ENCODE measurements around the gene TUBE1.

Gene TUBE1

GRCh38 chr6:112039431-112039770, 47.9 kb downstream of the TUBE1 start:
- no peak for DNase-seq
- in situ Hi-C loops (cut with HindIII; ENCODE audit: low pct_ligation_motif_present, low pct_unique_long_range_greater_than_20kb, low sequenced_read_pairs): loop anchor here (10.0 kb wide), 1 partner anchor 335 kb away; no protein-coding TSS in a partner anchor

DNA sequence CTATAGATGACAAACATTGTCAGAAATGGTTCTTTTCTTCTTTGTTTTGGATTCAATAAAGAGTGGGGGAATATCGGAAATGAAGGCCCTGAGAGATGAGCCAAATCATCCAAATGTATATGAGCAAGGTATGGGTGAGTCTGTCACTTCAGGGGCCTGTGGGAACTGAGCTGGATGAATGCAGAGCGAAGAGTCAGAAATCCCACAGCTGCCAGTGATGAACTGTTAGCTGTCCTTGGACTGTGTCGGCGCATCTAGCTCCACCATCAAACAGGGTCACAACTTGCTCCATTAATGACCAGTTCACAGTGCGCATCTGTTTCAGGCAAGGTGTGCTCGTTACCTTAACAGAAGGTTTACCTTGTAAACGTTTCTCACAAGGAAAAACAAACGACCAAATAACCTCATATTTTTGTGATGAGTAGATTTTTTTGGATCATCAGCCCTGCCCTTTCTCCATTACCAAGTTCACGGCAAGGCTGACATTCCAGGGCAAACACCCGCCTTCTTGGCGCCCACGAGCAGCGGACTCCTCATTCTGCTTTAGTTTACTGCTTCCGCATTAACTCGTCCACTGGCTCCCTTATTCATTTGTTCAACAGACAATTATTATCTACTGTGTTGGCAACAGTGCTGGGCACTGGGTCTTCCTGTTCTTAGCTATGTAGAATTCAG, 48.4 kb downstream of the TUBE1 start:
- in situ Hi-C loops (cut with HindIII; ENCODE audit: low pct_ligation_motif_present, low pct_unique_long_range_greater_than_20kb, low sequenced_read_pairs): loop anchor here (10.0 kb wide), 1 partner anchor 334 kb away; no protein-coding TSS in a partner anchor
- DNase-seq: no peak

GRCh38 chr6:112038268-112038667, 49.0 kb downstream of the TUBE1 start:
- peak; percentile 13 for DNase-seq
- in situ Hi-C loops (cut with HindIII; ENCODE audit: low pct_ligation_motif_present, low pct_unique_long_range_greater_than_20kb, low sequenced_read_pairs): loop anchor here (10.0 kb wide), 1 partner anchor 333 kb away; no protein-coding TSS in a partner anchor

GRCh38 chr6:112037783-112038216, 49.5 kb downstream of the TUBE1 start:
- in situ Hi-C loops (cut with HindIII; ENCODE audit: low pct_ligation_motif_present, low pct_unique_long_range_greater_than_20kb, low sequenced_read_pairs): loop anchor here (10.0 kb wide), 1 partner anchor 333 kb away; no protein-coding TSS in a partner anchor
- peak; percentile 90 for DNase-seq

DNA sequence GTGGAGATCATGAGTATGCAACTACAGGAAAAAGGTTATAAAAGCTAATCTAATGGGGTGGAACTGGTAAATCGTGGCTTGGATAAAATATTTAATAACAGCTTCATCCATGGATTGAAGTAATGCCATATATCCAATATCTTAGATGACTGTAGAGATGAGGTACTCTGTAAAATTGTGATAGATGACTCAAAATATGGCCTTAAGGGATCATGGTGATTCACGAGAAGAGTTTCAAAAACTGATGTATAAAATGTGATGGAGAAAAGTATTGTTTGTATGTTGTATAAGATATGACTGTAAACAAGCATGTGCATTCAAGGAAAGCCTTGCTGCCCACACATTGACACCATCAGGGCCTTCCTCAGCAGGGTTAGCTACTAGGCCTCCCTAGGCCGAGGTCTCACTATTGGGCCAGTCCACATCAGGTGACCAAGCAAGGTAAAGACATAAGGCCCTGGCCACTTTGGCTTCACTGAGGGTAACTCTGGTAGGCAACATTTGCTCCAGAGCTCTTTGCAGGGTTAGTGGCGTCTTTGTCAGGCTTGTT, 51.1 kb downstream of the TUBE1 start:
- in situ Hi-C loops (cut with HindIII; ENCODE audit: low pct_ligation_motif_present, low pct_unique_long_range_greater_than_20kb, low sequenced_read_pairs): loop anchor here (10.0 kb wide), 1 partner anchor 331 kb away; no protein-coding TSS in a partner anchor
- DNase-seq: no peak

- in situ Hi-C loops (cut with HindIII; ENCODE audit: low pct_ligation_motif_present, low pct_unique_long_range_greater_than_20kb, low sequenced_read_pairs): loop anchor here (10.0 kb wide), 1 partner anchor 330 kb away; no protein-coding TSS in a partner anchor
- no peak for DNase-seq
Observed at GRCh38 chr6:112034616-112034995, 52.7 kb downstream of the TUBE1 start.

DNA sequence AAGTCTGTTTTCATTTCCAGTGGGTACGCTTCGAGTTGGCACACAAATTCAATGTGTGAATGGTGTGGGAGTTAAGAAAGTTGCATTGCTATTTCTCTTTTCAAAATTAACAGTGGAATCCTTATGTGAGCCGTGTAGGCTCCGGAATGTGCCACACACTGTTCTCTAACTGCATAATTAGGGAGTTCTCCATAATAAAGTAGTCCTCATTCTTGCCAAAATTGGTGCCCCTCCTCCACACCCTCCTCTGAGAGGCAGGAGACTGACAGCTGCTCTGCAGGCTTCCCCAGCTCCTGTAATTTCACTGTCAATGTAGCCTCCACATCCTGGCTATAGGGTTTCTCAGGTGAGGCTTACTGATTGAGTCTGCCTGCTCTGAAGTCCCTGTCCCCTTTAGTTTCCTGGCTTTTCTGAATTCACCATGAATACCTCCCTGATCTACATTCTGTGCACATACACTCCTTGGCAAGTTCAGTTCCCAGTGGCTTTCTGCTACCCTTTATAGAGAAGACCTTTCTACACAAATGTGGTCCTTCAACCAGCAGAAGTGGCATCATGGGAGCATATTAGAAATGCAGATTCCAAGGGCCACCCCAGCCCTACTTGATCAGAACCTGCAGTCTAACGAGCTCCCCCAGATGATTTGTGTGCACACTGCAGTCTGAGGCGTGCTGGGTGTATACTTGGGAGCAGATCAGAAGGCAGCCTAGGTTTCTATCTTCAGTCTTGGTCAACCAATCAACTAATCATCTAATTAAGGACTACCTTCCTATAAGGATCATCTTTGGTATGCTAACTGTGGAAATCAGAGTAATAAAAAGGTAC, 53.3 kb downstream of the TUBE1 start:
- no peak for DNase-seq
- in situ Hi-C loops (cut with HindIII; ENCODE audit: low pct_ligation_motif_present, low pct_unique_long_range_greater_than_20kb, low sequenced_read_pairs): loop anchor here (10.0 kb wide), 1 partner anchor 329 kb away; no protein-coding TSS in a partner anchor

DNA sequence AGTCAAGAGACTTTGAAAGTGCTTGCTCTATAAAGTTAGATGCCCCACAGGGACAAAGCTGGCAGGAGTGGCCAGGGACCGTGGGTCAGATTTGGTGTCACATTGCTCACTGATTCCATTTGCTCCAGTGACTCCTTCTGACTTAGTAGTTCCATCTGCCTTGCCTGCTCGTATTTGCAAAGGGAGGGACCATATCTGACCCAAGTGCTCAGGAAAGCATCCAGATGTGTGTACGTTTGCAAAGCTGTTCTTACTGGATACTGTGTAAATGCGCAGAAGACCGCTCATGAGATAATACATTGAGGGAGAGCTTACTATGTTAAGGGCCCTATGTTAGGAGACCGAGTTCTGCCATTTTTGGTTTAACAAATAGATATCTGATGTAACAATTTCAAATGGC, 54.6 kb downstream of the TUBE1 start:
- no peak for DNase-seq
- in situ Hi-C loops (cut with HindIII; ENCODE audit: low pct_ligation_motif_present, low pct_unique_long_range_greater_than_20kb, low sequenced_read_pairs): loop anchor here (10.0 kb wide), 1 partner anchor 328 kb away; no protein-coding TSS in a partner anchor

DNA sequence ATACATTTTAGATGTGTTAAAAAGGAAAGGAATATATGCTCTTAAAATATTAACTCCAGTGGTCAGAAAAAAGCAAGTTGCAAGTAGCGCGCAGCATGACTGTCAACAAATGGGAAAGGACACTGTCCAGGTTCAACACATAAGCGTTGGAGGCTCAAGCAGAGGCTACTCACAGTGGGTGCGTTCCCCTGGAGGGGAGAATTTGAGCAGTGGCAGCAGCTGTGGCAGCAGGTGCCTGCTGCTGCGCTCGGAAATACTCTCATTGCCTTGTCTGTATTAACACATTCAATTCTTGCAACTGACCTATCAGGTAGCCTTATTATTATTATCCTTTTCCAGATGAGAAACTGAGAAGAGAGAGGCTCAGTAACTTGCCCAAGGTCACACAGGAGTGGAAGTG, 55.3 kb downstream of the TUBE1 start:
- in situ Hi-C loops (cut with HindIII; ENCODE audit: low pct_ligation_motif_present, low pct_unique_long_range_greater_than_20kb, low sequenced_read_pairs): loop anchor here (10.0 kb wide), 1 partner anchor 327 kb away; no protein-coding TSS in a partner anchor

DNA sequence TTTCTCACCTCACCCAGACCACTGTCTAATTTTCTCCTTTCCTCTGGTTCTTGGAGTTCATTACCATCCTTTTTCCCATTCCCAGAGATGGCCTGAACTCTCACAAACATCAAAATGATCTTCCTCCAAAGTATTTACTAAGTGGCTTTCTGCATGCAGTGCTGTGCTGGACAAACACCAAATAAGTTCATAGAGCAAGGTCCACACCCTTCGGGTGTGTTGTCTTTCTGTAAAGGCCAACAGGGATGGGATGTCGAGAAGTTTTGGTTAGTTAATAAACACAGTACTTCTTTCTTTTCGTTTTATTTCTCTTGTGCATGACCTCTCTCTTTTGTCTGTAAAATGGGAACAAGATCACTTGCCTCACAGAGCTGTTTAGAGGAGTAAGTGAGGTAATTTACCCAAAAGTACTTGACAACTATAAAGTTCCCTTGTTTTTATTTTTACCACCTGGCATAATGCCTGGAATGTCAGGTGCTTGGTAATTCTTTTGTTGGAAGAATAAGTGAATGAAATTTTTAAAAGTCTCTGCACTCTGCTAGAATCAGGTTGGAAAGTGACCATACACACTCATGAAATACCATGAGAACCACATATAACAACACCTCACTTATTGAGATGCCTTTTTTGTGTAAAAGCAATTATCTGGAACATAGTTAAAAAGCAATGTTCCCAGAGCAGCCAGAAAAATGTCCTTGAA, 56.2 kb downstream of the TUBE1 start:
- in situ Hi-C loops (cut with HindIII; ENCODE audit: low pct_ligation_motif_present, low pct_unique_long_range_greater_than_20kb, low sequenced_read_pairs): loop anchor here (10.0 kb wide), 1 partner anchor 326 kb away; no protein-coding TSS in a partner anchor
- DNase-seq: no peak

More for the DNA sequence above, 55.3 kb downstream of the TUBE1 start:
- DNase-seq: no peak

- no peak for DNase-seq
- in situ Hi-C loops (cut with HindIII; ENCODE audit: low pct_ligation_motif_present, low pct_unique_long_range_greater_than_20kb, low sequenced_read_pairs): loop anchor here (10.0 kb wide), 1 partner anchor 326 kb away; no protein-coding TSS in a partner anchor
Observed at GRCh38 chr6:112030206-112030960, 56.9 kb downstream of the TUBE1 start.

DNA sequence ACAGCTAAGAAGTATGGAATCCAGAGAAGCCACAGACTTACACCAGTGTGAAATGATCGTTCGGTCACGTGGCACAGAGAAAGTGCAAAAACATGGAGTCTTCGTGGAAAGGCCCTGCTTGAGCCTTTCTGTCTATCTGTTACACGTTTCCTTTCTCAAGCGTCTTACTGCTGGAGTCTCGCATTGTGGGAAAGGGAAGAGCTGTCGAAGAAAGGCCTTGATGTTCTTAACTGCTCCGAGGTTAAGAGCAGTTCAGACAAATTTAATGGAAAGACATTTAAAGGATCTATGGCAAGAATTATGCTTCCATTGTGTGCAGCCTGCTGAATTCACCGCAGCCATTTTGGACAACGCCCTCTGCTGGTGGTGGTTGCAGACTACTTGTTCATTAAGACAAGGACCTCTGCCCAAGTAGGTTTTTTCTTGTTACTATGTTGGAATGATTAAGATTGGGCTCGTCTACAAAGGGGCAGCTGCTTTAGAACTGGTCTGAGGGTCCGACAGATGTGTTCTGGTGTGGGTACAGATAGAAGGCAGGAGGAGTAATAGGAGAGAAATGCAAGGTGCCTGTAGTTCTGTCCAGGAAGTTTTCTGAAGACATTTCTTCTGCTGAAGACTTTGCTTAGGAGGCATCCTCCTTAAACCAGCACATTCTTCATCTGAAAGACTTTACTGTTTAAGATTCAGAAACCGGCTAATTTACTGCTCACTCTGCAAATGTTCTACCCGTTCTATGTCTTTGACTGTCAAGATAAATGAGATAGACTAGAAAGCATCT, 58.0 kb downstream of the TUBE1 start:
- peak; percentile 50 for DNase-seq

DNA sequence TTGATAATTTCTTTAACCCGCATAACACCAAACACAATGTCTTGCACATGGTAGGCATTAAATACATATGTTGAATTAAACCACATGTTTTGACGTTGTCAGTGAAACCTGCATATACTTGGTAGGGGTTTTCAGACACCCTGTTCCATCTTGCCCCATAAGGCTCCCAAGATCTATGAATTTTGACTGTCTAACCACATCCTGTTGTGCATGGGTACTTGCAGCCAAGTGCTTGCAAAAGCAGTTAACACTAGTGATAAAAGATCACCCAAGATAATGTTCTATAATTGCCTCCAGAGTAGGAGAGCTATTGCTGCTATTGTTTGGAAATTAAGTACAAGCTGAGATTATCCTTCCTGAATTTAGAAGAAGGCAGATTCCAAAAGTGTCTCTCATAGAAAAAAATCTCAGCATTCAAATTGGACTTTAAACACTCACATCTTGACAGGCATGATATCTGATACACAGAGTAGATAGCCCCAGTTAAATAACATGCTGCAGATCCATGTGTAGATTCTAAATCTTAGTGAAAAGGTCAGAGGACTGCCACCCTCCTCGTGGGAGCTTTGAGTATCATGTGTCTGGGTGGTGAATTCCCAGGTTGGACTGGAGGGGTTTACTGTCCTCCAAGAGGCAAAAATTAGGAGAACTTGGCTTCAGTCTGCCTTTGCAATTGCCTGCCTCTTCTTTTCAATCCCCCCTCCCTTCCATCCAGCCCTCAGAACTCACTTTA, 59.2 kb downstream of the TUBE1 start:
- in situ Hi-C loops (cut with HindIII; ENCODE audit: low pct_ligation_motif_present, low pct_unique_long_range_greater_than_20kb, low sequenced_read_pairs): no loop called here
- no peak for DNase-seq

More for the DNA sequence above, 58.0 kb downstream of the TUBE1 start:
- in situ Hi-C loops (cut with HindIII; ENCODE audit: low pct_ligation_motif_present, low pct_unique_long_range_greater_than_20kb, low sequenced_read_pairs): no loop called here

- in situ Hi-C loops (cut with HindIII; ENCODE audit: low pct_ligation_motif_present, low pct_unique_long_range_greater_than_20kb, low sequenced_read_pairs): no loop called here
- no peak for DNase-seq
Observed at GRCh38 chr6:112026933-112027332, 60.3 kb downstream of the TUBE1 start.

GRCh38 chr6:112024464-112024863, 62.8 kb downstream of the TUBE1 start:
- no peak for DNase-seq
- in situ Hi-C loops (cut with HindIII; ENCODE audit: low pct_ligation_motif_present, low pct_unique_long_range_greater_than_20kb, low sequenced_read_pairs): no loop called here

GRCh38 chr6:112022749-112023148, 64.5 kb downstream of the TUBE1 start:
- DNase-seq: no peak
- in situ Hi-C loops (cut with HindIII; ENCODE audit: low pct_ligation_motif_present, low pct_unique_long_range_greater_than_20kb, low sequenced_read_pairs): no loop called here
